ENCODE results near the gene TRIP10. TPM values are rescaled to one million over a fixed set of nuclear protein-coding genes. Genes with fewer than 3 reads are reported as not detected.

TRIP10 gene
- total and polyA plus RNA-seq, 2 of the 4 experiments (the other 2 are of a cell fraction): 39.1 to 47.0 TPM

DNA sequence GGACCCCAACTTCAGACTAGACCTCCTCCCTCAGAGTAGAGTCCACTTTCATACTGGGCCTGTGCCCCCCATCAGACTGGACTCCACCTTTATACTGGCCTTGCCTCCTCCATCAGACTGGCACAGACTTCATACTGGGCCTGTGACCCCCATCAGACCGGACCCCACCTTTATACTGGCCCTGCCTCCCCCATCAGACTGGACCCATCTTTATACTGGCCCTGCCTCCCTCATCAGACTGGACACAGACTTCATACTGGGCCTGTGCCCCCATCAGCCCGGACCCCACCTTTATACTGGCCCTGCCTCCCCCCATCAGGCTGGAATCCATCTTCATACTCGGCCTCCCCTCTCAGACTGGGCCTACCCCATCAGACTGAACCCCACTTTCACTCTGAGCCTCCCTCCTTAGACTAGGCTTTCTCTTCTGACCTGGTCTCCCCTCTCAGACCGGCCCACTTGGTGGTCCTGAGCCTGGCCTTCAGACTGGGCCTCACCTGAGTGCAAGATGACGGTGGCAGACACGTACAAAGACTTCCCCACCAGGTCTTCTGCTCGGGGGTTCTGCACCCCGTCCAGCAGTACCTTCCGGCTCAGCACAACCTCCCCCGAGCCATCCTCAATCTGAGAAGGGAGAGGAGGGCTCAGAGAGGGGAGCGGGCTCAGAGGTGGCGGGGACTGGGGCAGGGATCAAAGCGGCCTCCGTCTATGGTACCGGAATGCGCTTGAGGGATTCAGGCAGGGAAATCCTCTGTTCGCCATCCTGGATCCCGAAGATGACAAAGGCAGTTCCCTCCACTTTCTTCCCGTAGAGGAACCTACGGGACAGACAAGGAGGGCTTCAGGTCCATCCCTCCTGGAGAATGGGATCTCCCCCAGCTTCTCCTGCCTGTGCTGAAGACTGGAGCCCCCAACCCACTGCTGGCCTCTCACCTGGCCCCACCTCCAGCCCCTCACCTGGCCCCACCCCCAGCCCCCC lies 26.5 kb upstream of the TRIP10 start:
- no peak overlapping the region for H2BK5ac ChIP-seq (ENCODE audit: low read depth, low read length, poor library complexity, severe bottlenecking)
- TF ChIP-seq RCOR1 (IDR thresholded peaks at IDR 0.05; ENCODE audit: insufficient replicate concordance, low read length): no peak
- no peak for TF ChIP-seq MAZ (IDR thresholded peaks at IDR 0.05; ENCODE audit: borderline replicate concordance, low read depth, low read length)
- no peak for TF ChIP-seq BHLHE40 (IDR thresholded peaks at IDR 0.05; ENCODE audit: low read depth, low read length)
- TF ChIP-seq RAD21 (IDR thresholded peaks at IDR 0.05; ENCODE audit: low read length): no peak
- TF ChIP-seq MAFK (IDR thresholded peaks at IDR 0.05; ENCODE audit: low read depth, low read length): no peak
- no peak for TF ChIP-seq CHD1 (IDR thresholded peaks at IDR 0.05; ENCODE audit: low read depth, low read length)
- TF ChIP-seq, protein P1, sequence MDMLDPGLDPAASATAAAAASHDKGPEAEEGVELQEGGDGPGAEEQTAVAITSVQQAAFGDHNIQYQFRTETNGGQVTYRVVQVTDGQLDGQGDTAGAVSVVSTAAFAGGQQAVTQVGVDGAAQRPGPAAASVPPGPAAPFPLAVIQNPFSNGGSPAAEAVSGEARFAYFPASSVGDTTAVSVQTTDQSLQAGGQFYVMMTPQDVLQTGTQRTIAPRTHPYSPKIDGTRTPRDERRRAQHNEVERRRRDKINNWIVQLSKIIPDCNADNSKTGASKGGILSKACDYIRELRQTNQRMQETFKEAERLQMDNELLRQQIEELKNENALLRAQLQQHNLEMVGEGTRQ (IDR thresholded peaks at IDR 0.05; ENCODE audit: low read depth, low read length): no peak
- TF ChIP-seq FOS (IDR thresholded peaks at IDR 0.05; ENCODE audit: low read depth, low read length): no peak
- no peak for TF ChIP-seq RFX5 (IDR thresholded peaks at IDR 0.05; ENCODE audit: low read depth, low read length)
- TF ChIP-seq, protein P2, sequence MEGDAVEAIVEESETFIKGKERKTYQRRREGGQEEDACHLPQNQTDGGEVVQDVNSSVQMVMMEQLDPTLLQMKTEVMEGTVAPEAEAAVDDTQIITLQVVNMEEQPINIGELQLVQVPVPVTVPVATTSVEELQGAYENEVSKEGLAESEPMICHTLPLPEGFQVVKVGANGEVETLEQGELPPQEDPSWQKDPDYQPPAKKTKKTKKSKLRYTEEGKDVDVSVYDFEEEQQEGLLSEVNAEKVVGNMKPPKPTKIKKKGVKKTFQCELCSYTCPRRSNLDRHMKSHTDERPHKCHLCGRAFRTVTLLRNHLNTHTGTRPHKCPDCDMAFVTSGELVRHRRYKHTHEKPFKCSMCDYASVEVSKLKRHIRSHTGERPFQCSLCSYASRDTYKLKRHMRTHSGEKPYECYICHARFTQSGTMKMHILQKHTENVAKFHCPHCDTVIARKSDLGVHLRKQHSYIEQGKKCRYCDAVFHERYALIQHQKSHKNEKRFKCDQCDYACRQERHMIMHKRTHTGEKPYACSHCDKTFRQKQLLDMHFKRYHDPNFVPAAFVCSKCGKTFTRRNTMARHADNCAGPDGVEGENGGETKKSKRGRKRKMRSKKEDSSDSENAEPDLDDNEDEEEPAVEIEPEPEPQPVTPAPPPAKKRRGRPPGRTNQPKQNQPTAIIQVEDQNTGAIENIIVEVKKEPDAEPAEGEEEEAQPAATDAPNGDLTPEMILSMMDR (conservative IDR thresholded peaks at IDR 0.05; ENCODE audit: low read depth, low read length): no peak
- no peak for TF ChIP-seq MXI1 (IDR thresholded peaks at IDR 0.05; ENCODE audit: borderline replicate concordance, low read depth, low read length)
- TF ChIP-seq CEBPB (IDR thresholded peaks at IDR 0.05; ENCODE audit: low read depth, low read length): no peak
- H4K20me1 ChIP-seq (ENCODE audit: insufficient read depth, low read length): no peaks in the 10 kb centered on the region
- no peak overlapping the region for H2BK120ac ChIP-seq (ENCODE audit: low read depth, low read length)
- H3K4ac ChIP-seq (ENCODE audit: low read depth, low read length): no peak overlapping the region
- no peak overlapping the region for H3K4me3 ChIP-seq (ENCODE audit: insufficient read depth, low read depth, low read length)
- H3K9me1 ChIP-seq (ENCODE audit: insufficient read depth, low read length): no peaks in the 10 kb centered on the region
- H2BK15ac ChIP-seq (ENCODE audit: low read depth, low read length): no peak overlapping the region
- H4K91ac ChIP-seq (ENCODE audit: insufficient read depth, low read depth, low read length): no peak overlapping the region
- no peak overlapping the region for H3K18ac ChIP-seq (ENCODE audit: low read depth, low read length)
- no peak overlapping the region for H2AFZ ChIP-seq (replicated peaks; ENCODE audit: low read length, poor library complexity)
- ATAC-seq (ENCODE audit: low read depth) (no peak), DNase-seq (no peak)
- no peak overlapping the region for H4K8ac ChIP-seq (ENCODE audit: low read depth in 2 of 2, low read length in 2 of 2)
- ChIA-PET POLR2A (ENCODE audit: unreplicated experiment) (no interaction called here), CTCF (no interaction called here)
- no peak overlapping the region for H3K23ac ChIP-seq (ENCODE audit: low read depth, low read length)
- no peak overlapping the region for H2AK9ac ChIP-seq (replicated peaks; ENCODE audit: low read depth, low read length, poor library complexity)
- no TSS peak for BruUV-seq (replicated peaks)
- peaks cover 2% of the 10 kb centered on the region; the same call in 1 of the 2 replicates for H3K27me3 ChIP-seq (ENCODE audit: control insufficient read depth, insufficient read depth, low read length)
- no peak overlapping the region for H3K4me2 ChIP-seq (ENCODE audit: low read depth, low read length)
- no peaks in the 10 kb centered on the region for H3K4me1 ChIP-seq (ENCODE audit: control insufficient read depth, insufficient read depth, low read length)
- dilution Hi-C loops (cut with HindIII; ENCODE audit: low sequenced_read_pairs, unreplicated experiment) (no loop called here), intact Hi-C loops (cut with micrococcal nuclease) (no loop called here), in situ Hi-C loops (cut with MboI; ENCODE audit: low sequenced_read_pairs) (no loop called here)
- H3K79me1 ChIP-seq (ENCODE audit: low read depth in 1 of 2, low read length in 2 of 2): no peaks in the 10 kb centered on the region
- no peaks in the 10 kb centered on the region; the same call in 1 of the 2 replicates for H3K9me3 ChIP-seq (ENCODE audit: control insufficient read depth, insufficient read depth, low read length)
- H4K5ac ChIP-seq (ENCODE audit: low read depth, low read length): no peak overlapping the region
- peaks cover 4% of the 10 kb centered on the region; the same call in 1 of the 2 replicates for H3K36me3 ChIP-seq (ENCODE audit: control insufficient read depth, insufficient read depth, low read length)
- H3K56ac ChIP-seq (ENCODE audit: extremely low read depth, insufficient read depth, low read length): no peak overlapping the region
- H2AK5ac ChIP-seq (ENCODE audit: low read depth, low read length): no peak overlapping the region
- H2BK20ac ChIP-seq (ENCODE audit: low read depth, low read length): no peak overlapping the region
- H3K14ac ChIP-seq (replicated peaks; ENCODE audit: low read depth, low read length): no peak overlapping the region
- H3K9ac ChIP-seq (ENCODE audit: low read depth, low read length): no peak overlapping the region
- H3K27ac ChIP-seq (ENCODE audit: insufficient read depth, low read length): no peak overlapping the region
- WGBS, 2 experiments (ENCODE audit: extremely low coverage in 2 of 2, insufficient read length in 1 of 2): 84% methylated on average over 12 of the region's 20 CpGs; no CpG with 5 or more reads in 1 of the 2 experiments
